Loucy (cell line): ENCODE measurements around the gene TAS2R40.

Experiments used
- H2AFZ ChIP-seq: fragments of 200-600 bp; sonication (generic); 2 replicates; pipeline ENCODE4 v1.6.0; 2016; ENCODE audit warnings: antibody characterized with exemption, mild to moderate bottlenecking, low read length, moderate library complexity
- H3F3A ChIP-seq: fragments of 200-600 bp; 2 replicates; pipeline ENCODE4 v1.6.0; 2016; ENCODE audit warnings: antibody characterized with exemption, low read depth, mild to moderate bottlenecking
- H3K27me3 ChIP-seq: fragments of 200-600 bp; sonication (generic); 2 replicates; pipeline ENCODE4 v1.6.1; 2014; ENCODE audit warnings: low read length, mild to moderate bottlenecking; ENCODE audit not compliant: insufficient read depth, poor library complexity, severe bottlenecking
- H3K36me3 ChIP-seq: fragments of 200-600 bp; sonication (generic); 2 replicates; pipeline ENCODE4 v1.6.1; 2016; ENCODE audit warnings: low read length; ENCODE audit not compliant: insufficient read depth
- H3K4me1 ChIP-seq: fragments of 200-600 bp; sonication (generic); 2 replicates; pipeline ENCODE4 v1.5.1; 2014; ENCODE audit warnings: low read length, mild to moderate bottlenecking; ENCODE audit not compliant: insufficient read depth, poor library complexity, severe bottlenecking
- H3K4me2 ChIP-seq: fragments of 200-600 bp; sonication (generic); 2 replicates; pipeline ENCODE4 v1.6.0; 2014; ENCODE audit warnings: antibody characterized with exemption, low read length, low read depth, mild to moderate bottlenecking; ENCODE audit not compliant: poor library complexity, severe bottlenecking
- H3K4me3 ChIP-seq: fragments of 200-600 bp; sonication (generic); 2 replicates; pipeline ENCODE4 v1.5.1; 2014; ENCODE audit warnings: low read length, mild to moderate bottlenecking, mixed read lengths; ENCODE audit not compliant: poor library complexity, severe bottlenecking
- H3K79me2 ChIP-seq: fragments of 200-600 bp; sonication (generic); 2 replicates; pipeline ENCODE4 v1.6.1; 2014; ENCODE audit warnings: low read length; ENCODE audit not compliant: insufficient read depth
- H3K9ac ChIP-seq: fragments of 200-600 bp; sonication (generic); 2 replicates; pipeline ENCODE4 v1.6.0; 2014; ENCODE audit warnings: mild to moderate bottlenecking, low read depth, low read length, moderate library complexity; ENCODE audit not compliant: poor library complexity, severe bottlenecking
- H3K9me2 ChIP-seq: fragments of 200-600 bp; sonication (generic); replicated peaks from 2 replicates; pipeline ENCODE4 v1.6.1; 2016; ENCODE audit warnings: low read depth, low read length, mixed read lengths
- H3K9me3 ChIP-seq: fragments of 200-600 bp; sonication (generic); 2 replicates; pipeline ENCODE4 v1.6.1; 2014; ENCODE audit warnings: mild to moderate bottlenecking, antibody characterized with exemption, low read length, low read depth; ENCODE audit not compliant: insufficient read depth
- H4K20me1 ChIP-seq: fragments of 200-600 bp; sonication (generic); 2 replicates; pipeline ENCODE4 v1.6.0; 2014; ENCODE audit warnings: antibody characterized with exemption, low read length, mild to moderate bottlenecking; ENCODE audit not compliant: insufficient read depth, poor library complexity, severe bottlenecking
- CTCF ChIP-seq: fragments of 200-600 bp; sonication (generic); conservative IDR thresholded peaks from 2 replicates; pipeline ENCODE4 v1.5.1; 2014; ENCODE audit warnings: mild to moderate bottlenecking, antibody characterized with exemption, low read length
- EZH2phosphoT487 ChIP-seq: fragments of 200-600 bp; IDR thresholded peaks from 2 replicates; pipeline ENCODE4 v1.6.1; 2018; ENCODE audit warnings: antibody characterized with exemption, mild to moderate bottlenecking, moderate library complexity, borderline replicate concordance

Gene TAS2R40

GRCh38 chr7:143240291-143241168 lies 18.7 kb downstream of the TAS2R40 start:
- no peaks in the 10 kb centered on the region for H3K27me3 ChIP-seq
- H3K4me2 ChIP-seq: no peak overlapping the region
- no peak overlapping the region for H2AFZ ChIP-seq
- no peaks in the 10 kb centered on the region for H3K36me3 ChIP-seq
- H3F3A ChIP-seq: no peaks in the 10 kb centered on the region
- no peaks in the 10 kb centered on the region for H4K20me1 ChIP-seq
- H3K9me3 ChIP-seq: peaks cover 8% of the 10 kb centered on the region; the same call in 1 of the 2 replicates
- no peaks in the 10 kb centered on the region for H3K79me2 ChIP-seq
- no peaks in the 10 kb centered on the region for H3K9me2 ChIP-seq
- H3K4me1 ChIP-seq: peaks cover 23% of the 10 kb centered on the region
- no peak overlapping the region for H3K9ac ChIP-seq
- H3K4me3 ChIP-seq: no peak overlapping the region
- no peak for TF ChIP-seq EZH2phosphoT487
- TF ChIP-seq CTCF: peak; percentile 96

GRCh38 chr7:143242306-143242705 lies 20.5 kb downstream of the TAS2R40 start:
- no peak overlapping the region for H3K9ac ChIP-seq
- no peaks in the 10 kb centered on the region for H3K79me2 ChIP-seq
- no peak overlapping the region for H2AFZ ChIP-seq
- no peaks in the 10 kb centered on the region for H4K20me1 ChIP-seq
- H3K9me2 ChIP-seq: no peaks in the 10 kb centered on the region
- no peaks in the 10 kb centered on the region for H3K36me3 ChIP-seq
- H3K9me3 ChIP-seq: peaks cover 1% of the 10 kb centered on the region; the same call in 1 of the 2 replicates
- H3K4me3 ChIP-seq: no peak overlapping the region
- no peaks in the 10 kb centered on the region for H3K27me3 ChIP-seq
- H3K4me1 ChIP-seq: peaks cover 28% of the 10 kb centered on the region
- no peak for TF ChIP-seq EZH2phosphoT487
- TF ChIP-seq CTCF: no peak
- H3F3A ChIP-seq: no peaks in the 10 kb centered on the region
- no peak overlapping the region for H3K4me2 ChIP-seq

DNA sequence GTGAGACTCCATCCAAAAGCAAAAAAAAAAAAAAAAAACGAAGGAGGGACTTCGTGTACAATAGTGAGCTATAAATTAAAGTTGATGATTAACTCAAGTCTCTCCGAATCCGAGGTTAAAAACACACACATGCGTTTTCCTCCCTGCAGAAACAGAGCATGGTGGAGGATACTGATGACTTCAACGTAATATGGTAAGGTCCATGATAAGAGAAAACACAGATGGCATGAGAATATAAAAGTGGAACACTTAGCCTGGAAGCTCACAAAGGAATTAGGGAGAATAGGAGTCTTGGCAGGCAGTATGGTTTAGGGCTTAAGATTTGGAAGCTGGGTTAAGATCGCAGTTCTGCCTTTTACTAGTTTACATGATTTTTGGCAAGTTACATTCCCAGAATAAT lies 21.3 kb downstream of the TAS2R40 start:
- Histone ChIP-seq H4K20me1 (no peaks in the 10 kb centered on the region), H3K4me3 (no peak overlapping the region), H3K9ac (no peak overlapping the region), H3K4me1 (peaks cover 28% of the 10 kb centered on the region), H3F3A (no peaks in the 10 kb centered on the region), H3K79me2 (no peaks in the 10 kb centered on the region), H2AFZ (no peak overlapping the region), H3K9me3 (no peaks in the 10 kb centered on the region), H3K9me2 (no peaks in the 10 kb centered on the region), H3K36me3 (no peaks in the 10 kb centered on the region), H3K4me2 (no peak overlapping the region), H3K27me3 (no peaks in the 10 kb centered on the region)
- TF ChIP-seq EZH2phosphoT487 (no peak), CTCF (no peak)
